Type B pancreatic cell (in vitro differentiated cells): Measurements from ENCODE around the gene BNC2. TPM values are rescaled to one million over a fixed set of nuclear protein-coding genes. Genes with fewer than 3 reads are reported as not detected.

Experiments used
- DNase-seq: peaks from one replicate; pipeline ENCODE4 v3.0.0; 2021; ENCODE audit warnings: mixed read lengths; ENCODE audit not compliant: unreplicated experiment; ENCODE audit errors: extremely low spot score
- H3K27ac Mint-ChIP-seq: 2 replicates; pipeline ENCODE4 v1.8.0; 2021; ENCODE audit warnings: mild to moderate bottlenecking, mixed read lengths
- H3K27me3 Mint-ChIP-seq: 2 replicates; pipeline ENCODE4 v1.8.0; 2021; ENCODE audit warnings: mixed read lengths
- H3K36me3 Mint-ChIP-seq: 2 replicates; pipeline ENCODE4 v1.8.0; 2021; ENCODE audit warnings: mixed read lengths
- H3K4me1 Mint-ChIP-seq: one replicate; pipeline ENCODE4 v1.8.0; 2021; ENCODE audit warnings: mixed read lengths; ENCODE audit not compliant: unreplicated experiment
- H3K4me3 Mint-ChIP-seq: 2 replicates; pipeline ENCODE4 v1.8.0; 2021; ENCODE audit warnings: mild to moderate bottlenecking, mixed read lengths
- H3K9me3 Mint-ChIP-seq: 2 replicates; pipeline ENCODE4 v1.8.0; 2021; ENCODE audit warnings: mixed read lengths
- total RNA-seq: library from RNA; stranded (reverse); gene quantifications from 2 replicates; pipeline ENCODE4 v1.2.1, GENCODE V29; 2021; ENCODE audit warnings: low replicate concordance
- TF ChIP-seq, protein P1 (sequence below): fragments of 200-600 bp; sonication (generic); conservative IDR thresholded peaks from 2 replicates; pipeline ENCODE4 v1.5.0; 2021; ENCODE audit warnings: antibody characterized with exemption, mild to moderate bottlenecking

BNC2 gene
- total RNA-seq, 1 donor from 2014 or later = 80.9 TPM

- H3K36me3 Mint-ChIP-seq = no peaks in the 10 kb centered on the region
- H3K27ac Mint-ChIP-seq = peak overlapping the region; percentile 93
- H3K9me3 Mint-ChIP-seq = no peaks in the 10 kb centered on the region
- peaks cover 6% of the 10 kb centered on the region for H3K27me3 Mint-ChIP-seq
- H3K4me3 Mint-ChIP-seq = peak overlapping the region; percentile 83
- TF ChIP-seq, protein P1, sequence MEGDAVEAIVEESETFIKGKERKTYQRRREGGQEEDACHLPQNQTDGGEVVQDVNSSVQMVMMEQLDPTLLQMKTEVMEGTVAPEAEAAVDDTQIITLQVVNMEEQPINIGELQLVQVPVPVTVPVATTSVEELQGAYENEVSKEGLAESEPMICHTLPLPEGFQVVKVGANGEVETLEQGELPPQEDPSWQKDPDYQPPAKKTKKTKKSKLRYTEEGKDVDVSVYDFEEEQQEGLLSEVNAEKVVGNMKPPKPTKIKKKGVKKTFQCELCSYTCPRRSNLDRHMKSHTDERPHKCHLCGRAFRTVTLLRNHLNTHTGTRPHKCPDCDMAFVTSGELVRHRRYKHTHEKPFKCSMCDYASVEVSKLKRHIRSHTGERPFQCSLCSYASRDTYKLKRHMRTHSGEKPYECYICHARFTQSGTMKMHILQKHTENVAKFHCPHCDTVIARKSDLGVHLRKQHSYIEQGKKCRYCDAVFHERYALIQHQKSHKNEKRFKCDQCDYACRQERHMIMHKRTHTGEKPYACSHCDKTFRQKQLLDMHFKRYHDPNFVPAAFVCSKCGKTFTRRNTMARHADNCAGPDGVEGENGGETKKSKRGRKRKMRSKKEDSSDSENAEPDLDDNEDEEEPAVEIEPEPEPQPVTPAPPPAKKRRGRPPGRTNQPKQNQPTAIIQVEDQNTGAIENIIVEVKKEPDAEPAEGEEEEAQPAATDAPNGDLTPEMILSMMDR = no peak
- peaks cover 46% of the 10 kb centered on the region for H3K4me1 Mint-ChIP-seq
- DNase-seq = no peak
Measured at GRCh38 chr9:16704116-16705110, 166.1 kb downstream of the BNC2 start.

DNA sequence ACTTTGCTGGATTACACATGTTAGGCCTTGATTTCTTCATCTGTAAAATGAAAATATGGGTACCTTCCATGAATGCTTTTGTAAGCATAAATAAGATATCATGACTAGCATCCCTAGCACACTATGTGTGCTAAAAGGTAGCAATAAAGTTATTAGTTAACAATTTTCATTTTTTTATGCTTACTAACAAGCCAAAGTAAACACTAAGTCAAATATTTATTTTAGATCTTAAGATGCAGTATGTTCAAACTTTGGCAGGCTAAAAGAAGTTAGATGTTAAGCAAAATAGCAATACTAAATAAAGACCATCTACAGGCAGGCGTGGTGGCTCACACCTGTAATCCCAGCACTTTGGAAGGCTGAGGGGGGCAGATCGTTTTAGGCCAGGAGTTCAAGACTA is 169.1 kb downstream of the BNC2 start:
- no peak overlapping the region for H3K4me3 Mint-ChIP-seq

GRCh38 chr9:16693616-16694015 is 176.9 kb downstream of the BNC2 start:
- Mint-ChIP-seq H3K27ac (no peak overlapping the region), H3K4me1 (peaks cover 33% of the 10 kb centered on the region)

More for the DNA sequence above, 169.1 kb downstream of the BNC2 start:
- no peak overlapping the region for H3K27ac Mint-ChIP-seq
- no peaks in the 10 kb centered on the region for H3K9me3 Mint-ChIP-seq
- no peak for DNase-seq
- TF ChIP-seq, protein P1 = no peak
- peaks cover 31% of the 10 kb centered on the region for H3K4me1 Mint-ChIP-seq
- H3K27me3 Mint-ChIP-seq = peaks cover 3% of the 10 kb centered on the region
- no peaks in the 10 kb centered on the region for H3K36me3 Mint-ChIP-seq

DNA sequence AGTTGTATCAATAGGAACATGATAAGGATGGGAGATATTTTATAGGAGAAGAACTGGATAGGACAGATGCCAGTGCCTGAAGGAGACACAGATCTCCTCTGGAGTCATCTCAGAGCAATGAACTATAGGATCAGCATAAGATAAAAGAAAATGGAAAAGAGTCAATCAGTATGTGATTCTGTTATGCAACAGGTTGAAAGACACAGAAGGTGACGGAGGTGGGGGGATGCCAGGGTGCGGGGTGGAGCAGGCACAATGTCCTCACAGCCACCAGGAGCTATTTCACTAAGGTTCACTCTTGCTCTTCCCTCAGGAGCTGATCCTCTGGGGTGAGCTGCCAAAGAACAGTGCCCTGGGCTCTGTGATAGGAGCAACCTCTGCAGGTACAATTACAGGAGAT is 179.8 kb downstream of the BNC2 start:
- Mint-ChIP-seq H3K27ac (no peak overlapping the region), H3K4me3 (no peak overlapping the region)

More at GRCh38 chr9:16693616-16694015, 176.9 kb downstream of the BNC2 start:
- TF ChIP-seq, protein P1 = no peak
- H3K4me3 Mint-ChIP-seq = no peak overlapping the region
- no peak for DNase-seq
- no peaks in the 10 kb centered on the region for H3K27me3 Mint-ChIP-seq
- H3K9me3 Mint-ChIP-seq = no peaks in the 10 kb centered on the region
- H3K36me3 Mint-ChIP-seq = peaks cover 15% of the 10 kb centered on the region

GRCh38 chr9:16690205-16690604 is 180.3 kb downstream of the BNC2 start:
- Mint-ChIP-seq H3K4me1 (peaks cover 44% of the 10 kb centered on the region), H3K4me3 (no peak overlapping the region), H3K27me3 (no peaks in the 10 kb centered on the region), H3K9me3 (no peaks in the 10 kb centered on the region), H3K36me3 (peaks cover 15% of the 10 kb centered on the region), H3K27ac (no peak overlapping the region)
- no peak for DNase-seq
- TF ChIP-seq, protein P1 = no peak

More for the DNA sequence above, 179.8 kb downstream of the BNC2 start:
- TF ChIP-seq, protein P1 = no peak
- peaks cover 15% of the 10 kb centered on the region for H3K36me3 Mint-ChIP-seq
- H3K4me1 Mint-ChIP-seq = peaks cover 44% of the 10 kb centered on the region
- no peaks in the 10 kb centered on the region for H3K9me3 Mint-ChIP-seq
- DNase-seq = no peak
- no peaks in the 10 kb centered on the region for H3K27me3 Mint-ChIP-seq
